Inferior parietal cortex (tissue), 1 donor: Measurements from ENCODE around the gene GRIK5.
"Not testable (repeated sequence)": the region's sequence is repeated elsewhere in the genome, so short reads cannot be mapped to it uniquely, and the experiment has no call there.

Source experiments
- DNase-seq: peaks from one replicate; pipeline ENCODE4 v3.0.0-alpha.2; 2016; ENCODE audit errors: extremely low spot score

The GRIK5 gene

GRCh38 chr19:42069619-42070351 is at the start of gene GRIK5:
TSS of gene GRIK5 (minus strand) at chr19:42070206. CDS start at chr19:42065770, 4,436 bp downstream.
- no peak for DNase-seq

GRCh38 chr19:42117076-42117475 is 47.1 kb upstream of the GRIK5 start:
- DNase-seq, result no peak

GRCh38 chr19:42116308-42117075 is 46.5 kb upstream of the GRIK5 start:
- no peak for DNase-seq

GRCh38 chr19:42115705-42116104 is 45.7 kb upstream of the GRIK5 start:
- no peak for DNase-seq

- no peak for DNase-seq
Measured at GRCh38 chr19:42115219-42115618, 45.2 kb upstream of the GRIK5 start.

- DNase-seq, result no peak
Measured at GRCh38 chr19:42114412-42114811, 44.4 kb upstream of the GRIK5 start.

- DNase-seq, result no peak
Measured at GRCh38 chr19:42113641-42114348, 43.8 kb upstream of the GRIK5 start.

GRCh38 chr19:42111811-42112210 is 41.8 kb upstream of the GRIK5 start:
- no peak for DNase-seq

- DNase-seq, result no peak
Measured at GRCh38 chr19:42111384-42111783, 41.4 kb upstream of the GRIK5 start.

GRCh38 chr19:42110658-42111057 is 40.7 kb upstream of the GRIK5 start:
- no peak for DNase-seq

GRCh38 chr19:42109896-42110295 is 39.9 kb upstream of the GRIK5 start:
- DNase-seq, result no peak

- peak; percentile 75 for DNase-seq
Measured at GRCh38 chr19:42108527-42109389, 38.8 kb upstream of the GRIK5 start.

GRCh38 chr19:42105368-42105767 is 35.4 kb upstream of the GRIK5 start:
- DNase-seq, result no peak

GRCh38 chr19:42102877-42103276 is 32.9 kb upstream of the GRIK5 start:
- DNase-seq, result no peak

GRCh38 chr19:42100241-42100640 is 30.2 kb upstream of the GRIK5 start:
- not testable (repeated sequence) for DNase-seq

- DNase-seq, result no peak
Measured at GRCh38 chr19:42099336-42099925, 29.4 kb upstream of the GRIK5 start.

- DNase-seq, result no peak
Measured at GRCh38 chr19:42098781-42099180, 28.8 kb upstream of the GRIK5 start.

- DNase-seq, result no peak
Measured at GRCh38 chr19:42097461-42097860, 27.5 kb upstream of the GRIK5 start.

GRCh38 chr19:42096255-42096837 is 26.3 kb upstream of the GRIK5 start:
- DNase-seq, result no peak

GRCh38 chr19:42095814-42096230 is 25.8 kb upstream of the GRIK5 start:
- DNase-seq, result no peak
